HL-60 (cell line): ENCODE measurements around the gene MTCH2.

ENCODE experiments used
- DNase-seq, 2 experiments: peaks; one replicate each; pipeline ENCODE4 v3.0.0-alpha.2; 2010 to 2020; ENCODE audit warnings: low read depth in 1 of 2, low spot score in 1 of 2
- H3K27ac ChIP-seq: fragments of 250-450 bp; sonication (Bioruptor Pico); replicated peaks from 2 replicates; pipeline ENCODE4 v1.5.1; 2020; ENCODE audit warnings: mild to moderate bottlenecking, moderate library complexity
- H3K27me3 ChIP-seq: fragments of 250-450 bp; sonication (Bioruptor Pico); 2 replicates; pipeline ENCODE4 v1.5.1; 2021; ENCODE audit warnings: mild to moderate bottlenecking, moderate library complexity; ENCODE audit not compliant: insufficient read depth, poor library complexity, severe bottlenecking
- H3K4me3 ChIP-seq: replicated peaks from 2 replicates; pipeline ENCODE4 v1.5.1; 2011; ENCODE audit warnings: mild to moderate bottlenecking, control low read depth, low read length; ENCODE audit not compliant: insufficient read depth
- CTCF ChIP-seq: IDR thresholded peaks from one replicate; pipeline ENCODE4 v1.5.1; 2011; ENCODE audit warnings: low read length, control low read depth, inconsistent platforms; ENCODE audit not compliant: insufficient read depth
- GABPA ChIP-seq: IDR thresholded peaks from 2 replicates; pipeline ENCODE4 v1.6.1; 2012; ENCODE audit warnings: low read depth
- POLR2AphosphoS5 ChIP-seq: IDR thresholded peaks from 2 replicates; pipeline ENCODE4 v1.6.1; 2012; ENCODE audit warnings: low read depth
- REST ChIP-seq: IDR thresholded peaks from 2 replicates; pipeline ENCODE4 v1.6.1; 2012; ENCODE audit warnings: low read depth; ENCODE audit not compliant: insufficient replicate concordance
- SPI1 ChIP-seq: IDR thresholded peaks from 2 replicates; pipeline ENCODE4 v1.6.1; 2012; ENCODE audit warnings: low read depth, mild to moderate bottlenecking, borderline replicate concordance

Gene MTCH2

GRCh38 chr11:47651818-47652469, 9.6 kb upstream of the MTCH2 start:
- Histone ChIP-seq H3K27me3 (no peaks in the 10 kb centered on the region), H3K27ac (no peak overlapping the region), H3K4me3 (no peak overlapping the region)
- TF ChIP-seq REST, result no peak
- no peak for TF ChIP-seq POLR2AphosphoS5
- no peak for TF ChIP-seq SPI1
- no peak for TF ChIP-seq GABPA
- no peak for TF ChIP-seq CTCF
- DNase-seq, result no peak

GRCh38 chr11:47649276-47649675, 6.9 kb upstream of the MTCH2 start:
- Histone ChIP-seq H3K27ac (no peak overlapping the region), H3K4me3 (no peak overlapping the region), H3K27me3 (no peaks in the 10 kb centered on the region)
- DNase-seq, result no peak
- TF ChIP-seq GABPA, result no peak
- no peak for TF ChIP-seq SPI1
- no peak for TF ChIP-seq POLR2AphosphoS5
- TF ChIP-seq REST, result no peak
- TF ChIP-seq CTCF, result no peak

GRCh38 chr11:47646019-47646418, 3.7 kb upstream of the MTCH2 start:
- H3K4me3 ChIP-seq, result no peak overlapping the region
- no peak for DNase-seq
- no peak overlapping the region for H3K27ac ChIP-seq
- no peaks in the 10 kb centered on the region for H3K27me3 ChIP-seq
- TF ChIP-seq REST, result no peak
- TF ChIP-seq CTCF, result no peak
- TF ChIP-seq GABPA, result no peak
